AG20443 (cell line): ENCODE measurements around the gene SKAP2.

ENCODE experiments used
- DNase-seq: peaks from one replicate; pipeline ENCODE4 v3.0.0; 2012; ENCODE audit warnings: low spot score, mixed read lengths

The SKAP2 gene

DNA sequence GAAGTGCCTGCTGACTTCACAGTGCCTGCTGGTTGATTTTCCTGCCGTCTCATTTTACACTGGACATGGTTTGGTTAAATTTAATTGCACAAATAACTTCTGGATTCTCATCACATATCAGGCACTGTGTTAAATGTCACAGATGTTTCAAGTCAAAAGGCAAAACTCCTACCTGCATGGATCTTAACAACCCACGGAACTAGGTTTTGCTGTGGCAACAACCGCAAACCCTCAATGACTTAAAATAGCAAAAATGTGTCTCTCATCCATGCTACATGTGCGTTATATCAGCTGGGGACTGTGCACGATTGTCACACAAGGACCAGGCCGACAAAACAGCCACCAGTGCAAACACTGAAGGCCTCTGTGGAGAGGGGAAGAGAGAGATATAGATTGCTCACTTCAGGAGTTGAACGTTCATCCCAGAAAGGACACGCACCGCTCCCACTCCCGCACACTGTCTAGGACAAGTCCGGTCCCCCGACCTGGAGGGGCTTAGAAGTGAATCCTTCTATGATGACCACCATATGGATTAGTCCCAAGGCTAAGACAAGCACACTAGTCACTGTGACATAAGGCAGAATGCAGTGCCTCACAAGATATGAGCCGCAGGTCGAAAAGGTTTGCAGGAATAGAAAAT is 233.3 kb downstream of the SKAP2 start:
- DNase-seq = no peak

DNA sequence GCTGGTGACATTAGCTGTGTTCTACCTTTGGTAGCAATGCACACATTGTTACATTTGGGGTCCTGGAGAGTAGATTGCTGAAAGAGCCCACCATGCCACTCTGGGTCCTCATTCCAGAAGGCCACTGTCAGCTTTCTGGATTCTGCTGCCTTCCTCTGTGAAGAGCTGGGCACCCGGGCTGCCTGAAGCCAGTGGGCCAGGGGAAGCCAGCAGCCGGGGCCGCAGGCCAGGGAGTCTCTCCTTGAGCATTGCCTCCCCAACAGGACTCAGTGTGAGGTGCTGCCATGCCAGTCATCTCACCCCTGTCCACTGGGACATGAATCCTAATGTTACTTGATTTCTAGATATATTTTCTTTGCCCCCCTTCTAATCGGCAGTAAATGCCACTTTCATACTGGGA is 234.0 kb downstream of the SKAP2 start:
- no peak for DNase-seq

DNA sequence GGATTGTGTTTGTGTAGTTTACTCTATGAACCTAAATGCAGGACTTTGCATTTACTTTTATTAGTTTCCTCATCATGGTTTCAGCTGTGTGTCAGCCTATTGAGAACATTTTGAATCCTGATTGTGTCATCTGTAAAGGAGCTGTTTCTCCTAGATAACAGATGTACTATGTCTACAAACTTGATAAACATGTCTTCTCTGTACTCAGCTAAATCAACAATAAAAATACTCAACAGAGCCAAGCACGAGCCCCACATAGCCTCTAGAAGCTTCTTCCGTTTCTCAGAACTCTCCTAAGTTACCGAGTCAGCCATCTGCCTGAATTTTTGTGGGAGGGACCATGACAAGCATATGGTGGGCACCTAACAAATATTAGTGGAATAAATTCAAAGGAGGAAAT is 234.7 kb downstream of the SKAP2 start:
- DNase-seq = no peak

- no peak for DNase-seq
Observed at GRCh38 chr7:26627891-26628341, 236.5 kb downstream of the SKAP2 start.

- DNase-seq = no peak
Observed at GRCh38 chr7:26627221-26627620, 237.2 kb downstream of the SKAP2 start.

DNA sequence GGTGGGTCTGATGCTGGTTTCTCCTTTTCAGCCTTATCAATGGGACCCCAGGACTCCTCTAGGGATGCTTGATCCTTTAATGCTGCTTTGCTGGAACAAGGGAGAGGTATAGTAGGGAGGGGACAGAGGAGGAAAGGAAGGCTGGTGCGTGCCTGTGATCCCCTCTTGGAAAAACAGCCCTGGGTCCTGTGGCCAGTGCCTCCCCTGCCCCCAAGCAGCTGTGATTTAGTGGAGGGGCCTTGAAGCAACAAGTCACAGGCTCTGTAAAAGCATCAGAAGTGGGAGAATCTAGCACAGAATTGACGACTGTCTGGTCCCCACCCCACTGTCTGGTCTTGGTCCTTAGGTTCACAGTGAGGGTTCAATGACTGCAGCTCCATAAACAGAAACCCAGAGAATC is 237.7 kb downstream of the SKAP2 start:
- no peak for DNase-seq

GRCh38 chr7:26626156-26626555 is 238.2 kb downstream of the SKAP2 start:
- DNase-seq = no peak

GRCh38 chr7:26625286-26625685 is 239.1 kb downstream of the SKAP2 start:
- DNase-seq = no peak

- no peak for DNase-seq
Observed at GRCh38 chr7:26624839-26625238, 239.6 kb downstream of the SKAP2 start.

- DNase-seq = no peak
Observed at GRCh38 chr7:26624431-26624830, 240.0 kb downstream of the SKAP2 start.

- DNase-seq = no peak
Observed at GRCh38 chr7:26620352-26620751, 244.0 kb downstream of the SKAP2 start.

- DNase-seq = no peak
Observed at GRCh38 chr7:26619348-26619984, 244.9 kb downstream of the SKAP2 start.

DNA sequence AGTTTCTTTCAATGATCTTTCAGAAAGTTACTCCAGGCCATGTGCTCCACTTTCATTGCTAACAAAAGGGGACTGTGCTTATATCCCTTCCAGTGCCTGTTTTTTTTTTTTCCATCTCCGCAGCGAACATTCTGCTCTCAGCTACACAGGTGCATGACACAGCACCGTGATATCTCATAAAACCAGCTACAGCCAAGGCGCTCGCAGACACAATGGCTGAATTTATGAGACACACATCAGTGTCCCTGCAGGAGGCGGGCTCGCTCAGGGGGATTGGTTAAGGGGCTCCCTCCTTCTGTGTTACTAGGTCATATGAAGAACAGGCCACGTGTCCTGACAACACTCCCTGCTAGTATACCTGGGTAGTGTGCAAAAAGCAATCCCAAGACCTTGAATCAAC is 245.5 kb downstream of the SKAP2 start:
- DNase-seq = no peak

GRCh38 chr7:26618449-26618848 is 245.9 kb downstream of the SKAP2 start:
- no peak for DNase-seq
